IMR-90 (cell line): Measurements from ENCODE around the gene PPP5C. TPM values are rescaled to one million over a fixed set of nuclear protein-coding genes. Genes with fewer than 3 reads are reported as not detected.

Experiments used
- ATAC-seq: fragments of 200-7000 bp; cut with Tn5 transposase; 2 replicates; pipeline ENCODE4 v1.9.1; 2020; ENCODE audit warnings: low read depth, mild to moderate bottlenecking, moderate library complexity
- BruUV-seq: library from RNA; stranded (reverse); fragments of 400-500 nt; replicated peaks from 2 replicates; lab custom pipeline; 2021; lab: Mats Ljungman, UMichigan
- CTCF ChIA-PET: fragments of 300-600 bp; formaldehyde crosslinking; extraction: SDS; loops from one replicate; lab custom pipeline; 2021; ENCODE audit warnings: antibody characterized with exemption; lab: Yijun Ruan, JAX
- POLR2A ChIA-PET: fragments of 300-600 bp; sonication (Branson Sonifier 250); formaldehyde crosslinking; loops from one replicate; lab custom pipeline; 2022; ENCODE audit warnings: antibody characterized with exemption; ENCODE audit not compliant: unreplicated experiment; lab: Charles Lee
- DNase-seq: peaks from one replicate; pipeline ENCODE4 v3.0.0; 2013
- H2AFZ ChIP-seq: replicated peaks from 2 replicates; pipeline ENCODE3; 2013; ENCODE audit warnings: low read length, mild to moderate bottlenecking; ENCODE audit not compliant: poor library complexity
- H2AK5ac ChIP-seq: 2 replicates; pipeline ENCODE4 v1.6.1; 2013; ENCODE audit warnings: low read depth, low read length, inconsistent platforms
- H2AK9ac ChIP-seq: replicated peaks from 2 replicates; pipeline ENCODE3; 2013; ENCODE audit warnings: mild to moderate bottlenecking, low read depth, low read length, moderate library complexity; ENCODE audit not compliant: poor library complexity
- H2BK120ac ChIP-seq: 2 replicates; pipeline ENCODE4 v1.6.1; 2013; ENCODE audit warnings: low read depth, low read length, inconsistent platforms
- H2BK15ac ChIP-seq: 3 replicates; pipeline ENCODE4 v1.6.1; 2013; ENCODE audit warnings: low read depth, low read length, inconsistent platforms
- H2BK20ac ChIP-seq: 2 replicates; pipeline ENCODE4 v1.6.1; 2013; ENCODE audit warnings: low read depth, mild to moderate bottlenecking, inconsistent platforms, low read length, moderate library complexity
- H2BK5ac ChIP-seq: 2 replicates; pipeline ENCODE4 v1.6.1; 2013; ENCODE audit warnings: mild to moderate bottlenecking, low read depth, low read length, inconsistent platforms; ENCODE audit not compliant: poor library complexity, severe bottlenecking
- H3K14ac ChIP-seq: replicated peaks from 2 replicates; pipeline ENCODE4 v1.6.1; 2013; ENCODE audit warnings: low read depth, low read length, inconsistent platforms
- H3K18ac ChIP-seq: 2 replicates; pipeline ENCODE4 v1.6.1; 2013; ENCODE audit warnings: low read depth, low read length, control low read depth
- H3K23ac ChIP-seq: 2 replicates; pipeline ENCODE4 v1.6.1; 2013; ENCODE audit warnings: low read depth, low read length, inconsistent platforms
- H3K27ac ChIP-seq: 2 replicates; pipeline ENCODE4 v1.5.1; 2013; ENCODE audit warnings: mild to moderate bottlenecking, control low read depth, low read length; ENCODE audit not compliant: insufficient read depth
- H3K27me3 ChIP-seq: 2 replicates; pipeline ENCODE4 v1.6.1; 2013; ENCODE audit warnings: low read length; ENCODE audit not compliant: control insufficient read depth, insufficient read depth
- H3K36me3 ChIP-seq: 2 replicates; pipeline ENCODE4 v1.6.1; 2013; ENCODE audit warnings: low read length, mixed read lengths; ENCODE audit not compliant: control insufficient read depth, insufficient read depth
- H3K4ac ChIP-seq: 2 replicates; pipeline ENCODE4 v1.6.1; 2013; ENCODE audit warnings: low read depth, low read length, inconsistent platforms
- H3K4me1 ChIP-seq: 2 replicates; pipeline ENCODE4 v1.6.1; 2013; ENCODE audit warnings: low read length, mixed read lengths; ENCODE audit not compliant: control insufficient read depth, insufficient read depth
- H3K4me2 ChIP-seq: 2 replicates; pipeline ENCODE4 v1.6.1; 2013; ENCODE audit warnings: low read depth, mild to moderate bottlenecking, control low read depth, low read length, moderate library complexity
- H3K4me3 ChIP-seq: 2 replicates; pipeline ENCODE4 v1.5.1; 2013; ENCODE audit warnings: low read depth, mild to moderate bottlenecking, control low read depth, low read length, moderate library complexity; ENCODE audit not compliant: insufficient read depth
- H3K56ac ChIP-seq: 2 replicates; pipeline ENCODE4 v1.6.1; 2013; ENCODE audit warnings: low read length, inconsistent platforms; ENCODE audit not compliant: insufficient read depth; ENCODE audit errors: extremely low read depth
- H3K79me1 ChIP-seq, 2 experiments: 2 replicates each; pipeline ENCODE4 v1.6.1; 2013; ENCODE audit warnings: low read length in 2 of 2, inconsistent platforms in 1 of 2, low read depth in 1 of 2
- H3K9ac ChIP-seq: 2 replicates; pipeline ENCODE4 v1.6.1; 2013; ENCODE audit warnings: low read depth, low read length, control low read depth
- H3K9me1 ChIP-seq: 2 replicates; pipeline ENCODE4 v1.6.1; 2013; ENCODE audit warnings: low read length, inconsistent platforms; ENCODE audit not compliant: insufficient read depth
- H3K9me3 ChIP-seq: 2 replicates; pipeline ENCODE4 v1.6.1; 2013; ENCODE audit warnings: low read length; ENCODE audit not compliant: control insufficient read depth, insufficient read depth
- H4K20me1 ChIP-seq: 2 replicates; pipeline ENCODE4 v1.6.1; 2013; ENCODE audit warnings: low read length, inconsistent platforms; ENCODE audit not compliant: insufficient read depth
- H4K5ac ChIP-seq: 2 replicates; pipeline ENCODE4 v1.6.1; 2013; ENCODE audit warnings: mild to moderate bottlenecking, low read depth, low read length, control low read depth
- H4K8ac ChIP-seq, 2 experiments: 2 replicates each; pipeline ENCODE4 v1.6.1; 2013; ENCODE audit warnings: low read depth in 2 of 2, low read length in 2 of 2, control low read depth in 1 of 2, inconsistent platforms in 1 of 2
- H4K91ac ChIP-seq: 2 replicates; pipeline ENCODE4 v1.6.1; 2013; ENCODE audit warnings: low read depth, low read length, inconsistent platforms; ENCODE audit not compliant: insufficient read depth
- CEBPB ChIP-seq: IDR thresholded peaks from 2 replicates; pipeline ENCODE4 v1.6.1; 2012; ENCODE audit warnings: low read depth, low read length, improper control_type of control experiment
- CHD1 ChIP-seq: IDR thresholded peaks from 2 replicates; pipeline ENCODE4 v1.6.1; 2012; ENCODE audit warnings: low read depth, low read length, improper control_type of control experiment
- FOS ChIP-seq: fragments of 150-350 bp; IDR thresholded peaks from 2 replicates; pipeline ENCODE4 v1.6.1; 2016; ENCODE audit warnings: low read depth, low read length
- MAFK ChIP-seq: IDR thresholded peaks from 2 replicates; pipeline ENCODE4 v1.6.1; 2012; ENCODE audit warnings: low read depth, low read length, improper control_type of control experiment
- MAZ ChIP-seq: IDR thresholded peaks from 2 replicates; pipeline ENCODE4 v1.6.1; 2012; ENCODE audit warnings: low read depth, mild to moderate bottlenecking, low read length, improper control_type of control experiment, moderate library complexity, borderline replicate concordance
- MXI1 ChIP-seq: IDR thresholded peaks from 2 replicates; pipeline ENCODE4 v1.6.1; 2012; ENCODE audit warnings: low read depth, mild to moderate bottlenecking, low read length, moderate library complexity, borderline replicate concordance
- NFE2L2 ChIP-seq: fragments of 150-350 bp; IDR thresholded peaks from 2 replicates; pipeline ENCODE4 v1.6.1; 2016; ENCODE audit warnings: low read depth, mild to moderate bottlenecking, low read length
- POLR2A ChIP-seq: IDR thresholded peaks from 2 replicates; pipeline ENCODE4 v1.6.1; 2012; ENCODE audit warnings: mild to moderate bottlenecking, low read depth, low read length
- RAD21 ChIP-seq: IDR thresholded peaks from 2 replicates; pipeline ENCODE4 v1.6.1; 2012; ENCODE audit warnings: low read length, improper control_type of control experiment
- RCOR1 ChIP-seq: IDR thresholded peaks from 2 replicates; pipeline ENCODE4 v1.6.1; 2012; ENCODE audit warnings: mild to moderate bottlenecking, low read length, improper control_type of control experiment; ENCODE audit not compliant: insufficient replicate concordance
- RFX5 ChIP-seq: IDR thresholded peaks from 2 replicates; pipeline ENCODE4 v1.8.0; 2012; ENCODE audit warnings: low read depth, mild to moderate bottlenecking, low read length, moderate library complexity
- SMC3 ChIP-seq: fragments of 150-350 bp; IDR thresholded peaks from 2 replicates; pipeline ENCODE4 v1.6.1; 2016; ENCODE audit warnings: low read depth, mild to moderate bottlenecking, antibody characterized with exemption, low read length, moderate library complexity
- WGBS, 2 experiments: methylation state at CpG; one replicate each; pipeline versions ENCODE4 v1.1.5 to v1.1.7; 2013; ENCODE audit warnings: missing lambda C conversion rate in 2 of 2; ENCODE audit not compliant: insufficient read length in 1 of 2; ENCODE audit errors: extremely low coverage in 2 of 2; 5-methylcytosine and 5-hydroxymethylcytosine counted together
- dilution Hi-C: fragments of 300-500 bp; cut with HindIII; formaldehyde crosslinking; loops from one replicate; pipeline ENCODE4 v1.14.3; 2018; ENCODE audit warnings: low sequenced_read_pairs; ENCODE audit not compliant: unreplicated experiment
- in situ Hi-C: fragments of 300-500 bp; cut with MboI; formaldehyde crosslinking; loops from 3 replicates; pipeline ENCODE4 v1.14.3; 2019; ENCODE audit warnings: low sequenced_read_pairs, inconsistent platforms, mixed read lengths
- intact Hi-C: fragments of 100-400 bp; cut with micrococcal nuclease; formaldehyde crosslinking; loops from 2 replicates; pipeline ENCODE4 v1.10.0; 2022
- polyA plus RNA-seq, 3 experiments: library from polyadenylated mRNA; depleted of rRNA; stranded (reverse); fragments of >200 nt; gene quantifications; 2 replicates each; pipeline ENCODE4 v1.2.3, GENCODE V29; 2012; ENCODE audit warnings: low replicate concordance in 1 of 3
- total RNA-seq: library from RNA; depleted of rRNA; stranded (reverse); fragments of >200 nt; gene quantifications from 2 replicates; pipeline ENCODE4 v1.2.3, GENCODE V29; 2012
- TF ChIP-seq, protein P1 (sequence below): fragments of 150-350 bp; IDR thresholded peaks from 2 replicates; pipeline ENCODE4 v1.6.1; 2017; ENCODE audit warnings: mild to moderate bottlenecking, antibody characterized with exemption, low read length, low read depth
- TF ChIP-seq, protein P2 (sequence below): conservative IDR thresholded peaks from 2 replicates; pipeline ENCODE4 v1.5.1; 2012; ENCODE audit warnings: mild to moderate bottlenecking, low read depth, low read length, improper control_type of control experiment
- TF ChIP-seq, protein P3 (sequence below): fragments of 150-350 bp; IDR thresholded peaks from 2 replicates; pipeline ENCODE4 v1.6.1; 2016; ENCODE audit warnings: low read depth, mild to moderate bottlenecking, low read length, moderate library complexity, borderline replicate concordance

Gene PPP5C
- total and polyA plus RNA-seq, 2 of the 4 experiments (the other 2 are of a cell fraction) = 80.5 to 128 TPM

DNA sequence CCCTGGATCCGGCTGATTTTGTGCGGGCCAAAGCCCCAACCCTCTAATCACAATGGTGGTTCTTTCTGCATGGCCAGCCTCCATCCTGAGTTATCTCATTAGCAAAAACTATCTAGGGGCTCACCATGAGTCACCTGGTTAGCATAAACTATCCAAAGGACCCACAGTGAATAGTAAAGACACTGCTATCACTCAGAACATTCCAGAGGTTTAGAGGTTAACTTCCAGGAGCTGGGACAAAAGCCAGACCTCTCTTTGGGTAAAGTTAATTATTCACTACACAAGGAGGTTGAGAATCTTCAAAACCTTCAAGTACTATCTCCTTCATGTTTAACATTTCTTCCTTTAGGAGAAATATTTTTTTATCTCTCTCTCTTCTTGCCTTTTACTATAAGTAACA is 18.8 kb upstream of the PPP5C start:
- Histone ChIP-seq H3K36me3 (no peaks in the 10 kb centered on the region), H3K4me3 (no peak overlapping the region), H3K79me1 (no peaks in the 10 kb centered on the region), H3K4me1 (no peaks in the 10 kb centered on the region), H2BK5ac (no peak overlapping the region), H2BK120ac (no peak overlapping the region), H4K8ac (no peak overlapping the region), H2BK20ac (no peak overlapping the region), H2AFZ (no peak overlapping the region), H4K20me1 (no peaks in the 10 kb centered on the region), H3K23ac (no peak overlapping the region), H3K56ac (no peak overlapping the region), H3K9me3 (peaks cover 16% of the 10 kb centered on the region), H3K9ac (no peak overlapping the region), H3K4me2 (no peak overlapping the region), H3K4ac (no peak overlapping the region), H2AK9ac (no peak overlapping the region), H3K18ac (no peak overlapping the region), H2AK5ac (no peak overlapping the region), H2BK15ac (no peak overlapping the region), H4K5ac (no peak overlapping the region), H4K91ac (no peak overlapping the region), H3K9me1 (no peaks in the 10 kb centered on the region), H3K27me3 (no peaks in the 10 kb centered on the region; the same call in 1 of the 2 replicates), H3K14ac (no peak overlapping the region), H3K27ac (no peak overlapping the region)
- ChIA-PET POLR2A (no interaction called here), CTCF (no interaction called here)
- BruUV-seq = no TSS peak
- TF ChIP-seq NFE2L2 = no peak
- TF ChIP-seq CHD1 = no peak
- TF ChIP-seq, protein P1, sequence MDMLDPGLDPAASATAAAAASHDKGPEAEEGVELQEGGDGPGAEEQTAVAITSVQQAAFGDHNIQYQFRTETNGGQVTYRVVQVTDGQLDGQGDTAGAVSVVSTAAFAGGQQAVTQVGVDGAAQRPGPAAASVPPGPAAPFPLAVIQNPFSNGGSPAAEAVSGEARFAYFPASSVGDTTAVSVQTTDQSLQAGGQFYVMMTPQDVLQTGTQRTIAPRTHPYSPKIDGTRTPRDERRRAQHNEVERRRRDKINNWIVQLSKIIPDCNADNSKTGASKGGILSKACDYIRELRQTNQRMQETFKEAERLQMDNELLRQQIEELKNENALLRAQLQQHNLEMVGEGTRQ = no peak
- TF ChIP-seq RAD21 = no peak
- no peak for TF ChIP-seq MXI1
- no peak for TF ChIP-seq MAFK
- no peak for TF ChIP-seq MAZ
- no peak for TF ChIP-seq CEBPB
- no peak for TF ChIP-seq RFX5
- TF ChIP-seq, protein P2, sequence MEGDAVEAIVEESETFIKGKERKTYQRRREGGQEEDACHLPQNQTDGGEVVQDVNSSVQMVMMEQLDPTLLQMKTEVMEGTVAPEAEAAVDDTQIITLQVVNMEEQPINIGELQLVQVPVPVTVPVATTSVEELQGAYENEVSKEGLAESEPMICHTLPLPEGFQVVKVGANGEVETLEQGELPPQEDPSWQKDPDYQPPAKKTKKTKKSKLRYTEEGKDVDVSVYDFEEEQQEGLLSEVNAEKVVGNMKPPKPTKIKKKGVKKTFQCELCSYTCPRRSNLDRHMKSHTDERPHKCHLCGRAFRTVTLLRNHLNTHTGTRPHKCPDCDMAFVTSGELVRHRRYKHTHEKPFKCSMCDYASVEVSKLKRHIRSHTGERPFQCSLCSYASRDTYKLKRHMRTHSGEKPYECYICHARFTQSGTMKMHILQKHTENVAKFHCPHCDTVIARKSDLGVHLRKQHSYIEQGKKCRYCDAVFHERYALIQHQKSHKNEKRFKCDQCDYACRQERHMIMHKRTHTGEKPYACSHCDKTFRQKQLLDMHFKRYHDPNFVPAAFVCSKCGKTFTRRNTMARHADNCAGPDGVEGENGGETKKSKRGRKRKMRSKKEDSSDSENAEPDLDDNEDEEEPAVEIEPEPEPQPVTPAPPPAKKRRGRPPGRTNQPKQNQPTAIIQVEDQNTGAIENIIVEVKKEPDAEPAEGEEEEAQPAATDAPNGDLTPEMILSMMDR = no peak
- no peak for TF ChIP-seq SMC3
- TF ChIP-seq, protein P3, sequence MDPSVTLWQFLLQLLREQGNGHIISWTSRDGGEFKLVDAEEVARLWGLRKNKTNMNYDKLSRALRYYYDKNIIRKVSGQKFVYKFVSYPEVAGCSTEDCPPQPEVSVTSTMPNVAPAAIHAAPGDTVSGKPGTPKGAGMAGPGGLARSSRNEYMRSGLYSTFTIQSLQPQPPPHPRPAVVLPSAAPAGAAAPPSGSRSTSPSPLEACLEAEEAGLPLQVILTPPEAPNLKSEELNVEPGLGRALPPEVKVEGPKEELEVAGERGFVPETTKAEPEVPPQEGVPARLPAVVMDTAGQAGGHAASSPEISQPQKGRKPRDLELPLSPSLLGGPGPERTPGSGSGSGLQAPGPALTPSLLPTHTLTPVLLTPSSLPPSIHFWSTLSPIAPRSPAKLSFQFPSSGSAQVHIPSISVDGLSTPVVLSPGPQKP = no peak
- TF ChIP-seq RCOR1 = no peak
- TF ChIP-seq FOS = no peak
- no peak for TF ChIP-seq POLR2A
- intact Hi-C loops = no loop called here
- dilution Hi-C loops = no loop called here
- WGBS, 2 experiments = 80% methylated on average over 2 of the region's 2 CpGs; no CpG with 5 or more reads in 1 of the 2 experiments
- ATAC-seq (no peak), DNase-seq (no peak)
- in situ Hi-C loops = no loop called here
